HL-60 (cell line): Measurements from ENCODE around the gene GNG3.

Experiments
- DNase-seq, 2 experiments: peaks; one replicate each; pipeline ENCODE4 v3.0.0-alpha.2; 2010 to 2020; ENCODE audit warnings: low read depth in 1 of 2, low spot score in 1 of 2
- H3K27ac ChIP-seq: fragments of 250-450 bp; sonication (Bioruptor Pico); replicated peaks from 2 replicates; pipeline ENCODE4 v1.5.1; 2020; ENCODE audit warnings: mild to moderate bottlenecking, moderate library complexity
- H3K27me3 ChIP-seq: fragments of 250-450 bp; sonication (Bioruptor Pico); 2 replicates; pipeline ENCODE4 v1.5.1; 2021; ENCODE audit warnings: mild to moderate bottlenecking, moderate library complexity; ENCODE audit not compliant: insufficient read depth, poor library complexity, severe bottlenecking
- H3K4me3 ChIP-seq: replicated peaks from 2 replicates; pipeline ENCODE4 v1.5.1; 2011; ENCODE audit warnings: mild to moderate bottlenecking, control low read depth, low read length; ENCODE audit not compliant: insufficient read depth
- CTCF ChIP-seq: IDR thresholded peaks from one replicate; pipeline ENCODE4 v1.5.1; 2011; ENCODE audit warnings: low read length, control low read depth, inconsistent platforms; ENCODE audit not compliant: insufficient read depth
- GABPA ChIP-seq: IDR thresholded peaks from 2 replicates; pipeline ENCODE4 v1.6.1; 2012; ENCODE audit warnings: low read depth
- POLR2AphosphoS5 ChIP-seq: IDR thresholded peaks from 2 replicates; pipeline ENCODE4 v1.6.1; 2012; ENCODE audit warnings: low read depth
- SPI1 ChIP-seq: IDR thresholded peaks from 2 replicates; pipeline ENCODE4 v1.6.1; 2012; ENCODE audit warnings: low read depth, mild to moderate bottlenecking, borderline replicate concordance
- TF ChIP-seq, protein P1 (sequence below): IDR thresholded peaks from 2 replicates; pipeline ENCODE4 v1.6.1; 2012; ENCODE audit warnings: low read depth; ENCODE audit not compliant: insufficient replicate concordance

Gene GNG3

DNA sequence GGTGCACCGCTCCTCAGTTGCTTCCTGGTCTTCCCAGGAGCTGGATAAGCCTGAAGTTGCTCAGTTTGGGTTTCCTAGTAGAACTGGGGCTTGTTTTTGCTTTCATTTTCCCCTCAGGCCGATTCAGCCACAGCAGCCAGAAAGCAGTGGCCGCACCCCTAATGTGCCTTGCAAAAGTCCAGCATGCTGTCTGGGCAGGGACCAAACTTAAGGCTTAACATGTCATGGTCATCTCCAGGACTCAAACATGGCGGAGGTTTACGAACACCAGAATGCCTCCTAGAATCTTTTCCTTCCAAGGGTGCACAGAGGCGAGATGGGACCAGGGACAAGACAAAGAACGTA is 2.5 kb downstream of the GNG3 start:
- TF ChIP-seq GABPA (no peak), CTCF (no peak)
- TF ChIP-seq, protein P1, sequence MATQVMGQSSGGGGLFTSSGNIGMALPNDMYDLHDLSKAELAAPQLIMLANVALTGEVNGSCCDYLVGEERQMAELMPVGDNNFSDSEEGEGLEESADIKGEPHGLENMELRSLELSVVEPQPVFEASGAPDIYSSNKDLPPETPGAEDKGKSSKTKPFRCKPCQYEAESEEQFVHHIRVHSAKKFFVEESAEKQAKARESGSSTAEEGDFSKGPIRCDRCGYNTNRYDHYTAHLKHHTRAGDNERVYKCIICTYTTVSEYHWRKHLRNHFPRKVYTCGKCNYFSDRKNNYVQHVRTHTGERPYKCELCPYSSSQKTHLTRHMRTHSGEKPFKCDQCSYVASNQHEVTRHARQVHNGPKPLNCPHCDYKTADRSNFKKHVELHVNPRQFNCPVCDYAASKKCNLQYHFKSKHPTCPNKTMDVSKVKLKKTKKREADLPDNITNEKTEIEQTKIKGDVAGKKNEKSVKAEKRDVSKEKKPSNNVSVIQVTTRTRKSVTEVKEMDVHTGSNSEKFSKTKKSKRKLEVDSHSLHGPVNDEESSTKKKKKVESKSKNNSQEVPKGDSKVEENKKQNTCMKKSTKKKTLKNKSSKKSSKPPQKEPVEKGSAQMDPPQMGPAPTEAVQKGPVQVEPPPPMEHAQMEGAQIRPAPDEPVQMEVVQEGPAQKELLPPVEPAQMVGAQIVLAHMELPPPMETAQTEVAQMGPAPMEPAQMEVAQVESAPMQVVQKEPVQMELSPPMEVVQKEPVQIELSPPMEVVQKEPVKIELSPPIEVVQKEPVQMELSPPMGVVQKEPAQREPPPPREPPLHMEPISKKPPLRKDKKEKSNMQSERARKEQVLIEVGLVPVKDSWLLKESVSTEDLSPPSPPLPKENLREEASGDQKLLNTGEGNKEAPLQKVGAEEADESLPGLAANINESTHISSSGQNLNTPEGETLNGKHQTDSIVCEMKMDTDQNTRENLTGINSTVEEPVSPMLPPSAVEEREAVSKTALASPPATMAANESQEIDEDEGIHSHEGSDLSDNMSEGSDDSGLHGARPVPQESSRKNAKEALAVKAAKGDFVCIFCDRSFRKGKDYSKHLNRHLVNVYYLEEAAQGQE = no peak
- no peak for DNase-seq
- Histone ChIP-seq H3K27ac (peak overlapping the region; percentile 88), H3K4me3 (peak overlapping the region; percentile 22), H3K27me3 (no peaks in the 10 kb centered on the region)

DNA sequence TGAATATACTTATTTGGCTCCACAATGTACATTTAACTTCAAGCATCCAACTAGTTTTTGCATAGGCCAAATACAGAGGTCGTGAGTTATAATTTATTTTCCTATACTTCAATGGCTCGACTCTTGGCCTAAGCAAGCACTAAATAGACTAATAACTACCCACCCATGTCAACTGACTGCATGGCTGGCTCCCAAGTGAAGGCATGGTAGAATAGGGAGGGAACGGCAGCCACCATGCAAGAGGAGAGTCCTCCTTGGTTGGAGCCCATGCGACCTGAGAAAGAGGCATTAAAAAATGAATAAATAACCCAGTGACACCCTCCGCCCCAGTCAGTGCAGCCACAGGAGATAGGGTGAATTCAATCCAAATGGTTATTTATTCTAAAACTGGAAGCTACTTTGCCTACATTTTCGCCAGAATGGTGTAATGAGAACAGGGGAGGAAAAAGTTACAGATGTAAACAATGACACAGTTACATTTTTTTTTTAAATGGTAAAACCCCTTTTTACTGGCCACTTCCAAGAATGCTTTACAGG is 4.9 kb downstream of the GNG3 start:
- no peak for DNase-seq
- Histone ChIP-seq H3K27me3 (no peaks in the 10 kb centered on the region), H3K4me3 (no peak overlapping the region), H3K27ac (no peak overlapping the region)
- no peak for TF ChIP-seq SPI1
- TF ChIP-seq CTCF = no peak

DNA sequence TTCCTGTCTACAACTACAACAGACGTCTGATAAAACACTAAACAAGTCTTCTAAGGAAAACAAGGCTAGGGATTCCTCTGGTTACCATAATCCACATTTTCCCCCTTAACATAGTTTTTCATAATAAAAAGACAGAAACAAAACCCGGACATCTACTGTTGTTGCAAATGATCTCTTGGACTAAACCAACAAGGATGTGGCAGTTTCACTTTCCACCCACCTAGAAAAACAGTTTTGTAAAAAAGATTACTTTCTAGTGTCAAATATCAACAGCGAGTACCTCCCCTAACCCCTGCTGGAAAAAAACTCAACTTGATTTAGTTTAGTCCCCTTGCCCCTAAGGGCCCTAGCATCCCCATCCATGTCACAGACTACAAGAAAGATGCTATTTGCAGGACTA is 5.4 kb downstream of the GNG3 start:
- no peak for TF ChIP-seq POLR2AphosphoS5
- TF ChIP-seq, protein P1 = no peak
- TF ChIP-seq CTCF = no peak
- no peak for TF ChIP-seq SPI1
- TF ChIP-seq GABPA = no peak
- H3K27ac ChIP-seq = no peak overlapping the region
- H3K4me3 ChIP-seq = no peak overlapping the region
- DNase-seq = no peak
- no peaks in the 10 kb centered on the region for H3K27me3 ChIP-seq

DNA sequence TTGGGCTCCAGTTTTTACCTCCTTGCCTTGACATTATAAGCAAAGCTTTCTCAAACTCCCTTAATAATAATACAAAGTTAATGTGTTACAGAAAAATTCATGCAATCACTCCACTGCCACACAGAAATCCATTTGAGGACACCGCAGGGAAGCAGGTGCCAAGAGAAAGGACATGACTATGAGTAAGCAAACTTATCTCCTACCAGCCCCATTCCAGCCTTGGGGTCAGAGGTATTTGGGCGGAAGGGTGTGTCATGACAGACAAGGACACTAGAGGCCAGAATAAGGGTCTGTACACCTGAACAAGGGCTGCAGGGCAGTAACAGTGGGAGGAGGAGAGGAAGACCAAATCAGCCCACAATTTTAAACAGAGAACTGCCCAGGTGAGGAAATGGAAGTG is 5.9 kb downstream of the GNG3 start:
- TF ChIP-seq POLR2AphosphoS5 (no peak), SPI1 (no peak), GABPA (no peak), CTCF (no peak)
- TF ChIP-seq, protein P1 = no peak
- H3K4me3 ChIP-seq = no peak overlapping the region
- no peak for DNase-seq
- no peaks in the 10 kb centered on the region for H3K27me3 ChIP-seq
- no peak overlapping the region for H3K27ac ChIP-seq
